Measurements from ENCODE around the gene RFFL. TPM values are rescaled to one million over a fixed set of nuclear protein-coding genes. Genes with fewer than 3 reads are reported as not detected.

Gene RFFL
- total and polyA plus RNA-seq, 9 of the 15 experiments (the other 6 are each of a cell fraction or from before 2014, with no cell fraction given) = 3.4 to 18.1 (median 12.8) TPM

DNA sequence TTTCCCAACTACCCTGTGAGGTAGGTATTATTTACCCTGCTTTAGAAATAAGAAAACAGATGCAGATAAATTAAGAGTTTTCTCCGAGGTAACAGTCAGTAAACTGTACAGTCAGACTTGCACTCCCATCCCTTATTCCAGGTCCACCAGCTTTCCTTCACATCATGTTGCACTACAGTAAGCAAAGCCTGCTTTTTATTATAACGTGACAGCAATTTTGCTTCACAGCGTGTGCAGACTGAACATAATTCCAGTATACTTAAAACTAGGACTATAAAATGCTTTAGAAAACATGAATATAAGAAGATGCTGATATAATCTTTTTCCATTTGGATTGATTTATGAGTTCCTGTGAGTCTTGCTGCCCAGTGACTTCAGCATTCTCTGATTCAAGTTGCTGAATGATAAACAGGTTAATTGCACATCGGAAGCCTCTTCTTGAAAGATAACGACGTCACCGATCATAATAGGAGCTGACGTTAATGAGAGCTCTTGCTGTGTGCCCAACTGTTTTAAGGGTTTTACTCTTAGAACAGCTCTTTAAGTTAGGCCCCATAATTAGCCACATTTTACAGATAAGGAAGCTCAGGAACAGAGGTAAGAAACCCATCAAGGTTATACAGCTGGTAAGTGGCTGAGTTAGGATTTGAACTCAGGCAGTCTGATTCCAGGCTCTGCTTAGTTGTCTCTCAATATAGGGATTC lies 81.8 kb downstream of the RFFL start (continued):
- TF ChIP-seq CHAMP1 (IDR thresholded peaks at IDR 0.05) (0 out of 2 replicates have a peak, but pooled peaks have one; percentile 47), SPI1 (IDR thresholded peaks at IDR 0.05; ENCODE audit: borderline replicate concordance, low read depth, low read length) (no peak), THRA (IDR thresholded peaks at IDR 0.05) (0 out of 2 replicates have a peak, but pooled peaks have one; percentile 26), EGR1 (conservative IDR thresholded peaks at IDR 0.05) (no peak), TRIM25 (IDR thresholded peaks at IDR 0.05; ENCODE audit: borderline replicate concordance) (no peak), HDAC2 (IDR thresholded peaks at IDR 0.05) (no peak), HDAC8 (tag; IDR thresholded peaks at IDR 0.05) (no peak), DACH1 (IDR thresholded peaks at IDR 0.05; ENCODE audit: partially characterized antibody) (peak; percentile 89), ZNF384 (IDR thresholded peaks at IDR 0.05; ENCODE audit: low read depth, low read length) (no peak), ZNF324 (CRISPR knock-in tag; IDR thresholded peaks at IDR 0.05) (no peak), ARHGAP35 (IDR thresholded peaks at IDR 0.05; ENCODE audit: partially characterized antibody) (no peak), GTF2E2 (tag; IDR thresholded peaks at IDR 0.05) (no peak), C11orf30 (IDR thresholded peaks at IDR 0.05; ENCODE audit: low read depth) (peak; percentile 73)
- TF ChIP-seq, protein P1, sequence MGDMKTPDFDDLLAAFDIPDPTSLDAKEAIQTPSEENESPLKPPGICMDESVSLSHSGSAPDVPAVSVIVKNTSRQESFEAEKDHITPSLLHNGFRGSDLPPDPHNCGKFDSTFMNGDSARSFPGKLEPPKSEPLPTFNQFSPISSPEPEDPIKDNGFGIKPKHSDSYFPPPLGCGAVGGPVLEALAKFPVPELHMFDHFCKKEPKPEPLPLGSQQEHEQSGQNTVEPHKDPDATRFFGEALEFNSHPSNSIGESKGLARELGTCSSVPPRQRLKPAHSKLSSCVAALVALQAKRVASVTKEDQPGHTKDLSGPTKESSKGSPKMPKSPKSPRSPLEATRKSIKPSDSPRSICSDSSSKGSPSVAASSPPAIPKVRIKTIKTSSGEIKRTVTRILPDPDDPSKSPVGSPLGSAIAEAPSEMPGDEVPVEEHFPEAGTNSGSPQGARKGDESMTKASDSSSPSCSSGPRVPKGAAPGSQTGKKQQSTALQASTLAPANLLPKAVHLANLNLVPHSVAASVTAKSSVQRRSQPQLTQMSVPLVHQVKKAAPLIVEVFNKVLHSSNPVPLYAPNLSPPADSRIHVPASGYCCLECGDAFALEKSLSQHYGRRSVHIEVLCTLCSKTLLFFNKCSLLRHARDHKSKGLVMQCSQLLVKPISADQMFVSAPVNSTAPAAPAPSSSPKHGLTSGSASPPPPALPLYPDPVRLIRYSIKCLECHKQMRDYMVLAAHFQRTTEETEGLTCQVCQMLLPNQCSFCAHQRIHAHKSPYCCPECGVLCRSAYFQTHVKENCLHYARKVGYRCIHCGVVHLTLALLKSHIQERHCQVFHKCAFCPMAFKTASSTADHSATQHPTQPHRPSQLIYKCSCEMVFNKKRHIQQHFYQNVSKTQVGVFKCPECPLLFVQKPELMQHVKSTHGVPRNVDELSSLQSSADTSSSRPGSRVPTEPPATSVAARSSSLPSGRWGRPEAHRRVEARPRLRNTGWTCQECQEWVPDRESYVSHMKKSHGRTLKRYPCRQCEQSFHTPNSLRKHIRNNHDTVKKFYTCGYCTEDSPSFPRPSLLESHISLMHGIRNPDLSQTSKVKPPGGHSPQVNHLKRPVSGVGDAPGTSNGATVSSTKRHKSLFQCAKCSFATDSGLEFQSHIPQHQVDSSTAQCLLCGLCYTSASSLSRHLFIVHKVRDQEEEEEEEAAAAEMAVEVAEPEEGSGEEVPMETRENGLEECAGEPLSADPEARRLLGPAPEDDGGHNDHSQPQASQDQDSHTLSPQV (IDR thresholded peaks at IDR 0.05) = peak; percentile 63; the same call in 1 of the 2 replicates
- TF ChIP-seq, protein P2, sequence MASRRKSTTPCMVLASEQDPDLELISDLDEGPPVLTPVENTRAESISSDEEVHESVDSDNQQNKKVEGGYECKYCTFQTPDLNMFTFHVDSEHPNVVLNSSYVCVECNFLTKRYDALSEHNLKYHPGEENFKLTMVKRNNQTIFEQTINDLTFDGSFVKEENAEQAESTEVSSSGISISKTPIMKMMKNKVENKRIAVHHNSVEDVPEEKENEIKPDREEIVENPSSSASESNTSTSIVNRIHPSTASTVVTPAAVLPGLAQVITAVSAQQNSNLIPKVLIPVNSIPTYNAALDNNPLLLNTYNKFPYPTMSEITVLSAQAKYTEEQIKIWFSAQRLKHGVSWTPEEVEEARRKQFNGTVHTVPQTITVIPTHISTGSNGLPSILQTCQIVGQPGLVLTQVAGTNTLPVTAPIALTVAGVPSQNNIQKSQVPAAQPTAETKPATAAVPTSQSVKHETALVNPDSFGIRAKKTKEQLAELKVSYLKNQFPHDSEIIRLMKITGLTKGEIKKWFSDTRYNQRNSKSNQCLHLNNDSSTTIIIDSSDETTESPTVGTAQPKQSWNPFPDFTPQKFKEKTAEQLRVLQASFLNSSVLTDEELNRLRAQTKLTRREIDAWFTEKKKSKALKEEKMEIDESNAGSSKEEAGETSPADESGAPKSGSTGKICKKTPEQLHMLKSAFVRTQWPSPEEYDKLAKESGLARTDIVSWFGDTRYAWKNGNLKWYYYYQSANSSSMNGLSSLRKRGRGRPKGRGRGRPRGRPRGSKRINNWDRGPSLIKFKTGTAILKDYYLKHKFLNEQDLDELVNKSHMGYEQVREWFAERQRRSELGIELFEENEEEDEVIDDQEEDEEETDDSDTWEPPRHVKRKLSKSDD (conservative IDR thresholded peaks at IDR 0.05; ENCODE audit: low read length) = no peak

Measured in K562 (cell line).